ENCODE measurements around the gene DND1.

DND1 gene

GRCh38 chr5:140700177-140701144, 27.1 kb upstream of the DND1 start, which contains the start of gene ZMAT2:
Gene ZMAT2, plus strand, starts transcription at chr5:140700447. Its CDS starts 14 bp downstream, at chr5:140700461.
- Histone ChIP-seq H3K27me3 (ENCODE audit: control insufficient read depth, insufficient read depth, low read length, poor library complexity, severe bottlenecking) (no peaks in the 10 kb centered on the region), H3K27ac (ENCODE audit: insufficient read depth, low read depth, low read length, poor library complexity, severe bottlenecking) (no peak within 1 kb of the TSS), H3K9me3 (ENCODE audit: control insufficient read depth, low read length) (no peaks in the 10 kb centered on the region), H3K36me3 (ENCODE audit: control insufficient read depth, insufficient read depth, low read length) (peaks cover 45% of the 10 kb centered on the region), H3K4me3 (ENCODE audit: insufficient read depth, low read depth, low read length) (peak within 1 kb of the TSS; percentile 96), H3K4me1 (ENCODE audit: control insufficient read depth, insufficient read depth, low read length) (peaks cover 6% of the 10 kb centered on the region)
- 4 to 5% methylated on average over 44 of the region's 44 CpGs for WGBS, 2 experiments

GRCh38 chr5:140696891-140697492, 23.6 kb upstream of the DND1 start:
- 92 to 95% methylated on average over 4 of the region's 4 CpGs for WGBS, 2 experiments
- H3K9me3 ChIP-seq (ENCODE audit: control insufficient read depth, low read length): no peaks in the 10 kb centered on the region
- H3K4me1 ChIP-seq (ENCODE audit: control insufficient read depth, insufficient read depth, low read length): peaks cover 6% of the 10 kb centered on the region
- H3K4me3 ChIP-seq (ENCODE audit: insufficient read depth, low read depth, low read length): no peak overlapping the region
- no peak overlapping the region for H3K27ac ChIP-seq (ENCODE audit: insufficient read depth, low read depth, low read length, poor library complexity, severe bottlenecking)
- H3K27me3 ChIP-seq (ENCODE audit: control insufficient read depth, insufficient read depth, low read length, poor library complexity, severe bottlenecking): no peaks in the 10 kb centered on the region
- H3K36me3 ChIP-seq (ENCODE audit: control insufficient read depth, insufficient read depth, low read length): peaks cover 34% of the 10 kb centered on the region

GRCh38 chr5:140694276-140694675, 20.9 kb upstream of the DND1 start:
- Histone ChIP-seq H3K4me3 (ENCODE audit: insufficient read depth, low read depth, low read length) (no peak overlapping the region), H3K4me1 (ENCODE audit: control insufficient read depth, insufficient read depth, low read length) (no peaks in the 10 kb centered on the region), H3K27ac (ENCODE audit: insufficient read depth, low read depth, low read length, poor library complexity, severe bottlenecking) (no peak overlapping the region), H3K9me3 (ENCODE audit: control insufficient read depth, low read length) (no peaks in the 10 kb centered on the region), H3K27me3 (ENCODE audit: control insufficient read depth, insufficient read depth, low read length, poor library complexity, severe bottlenecking) (no peaks in the 10 kb centered on the region), H3K36me3 (ENCODE audit: control insufficient read depth, insufficient read depth, low read length) (peaks cover 31% of the 10 kb centered on the region)
- 93 to 95% methylated on average over 5 of the region's 5 CpGs for WGBS, 2 experiments

- Histone ChIP-seq H3K27me3 (ENCODE audit: control insufficient read depth, insufficient read depth, low read length, poor library complexity, severe bottlenecking) (no peaks in the 10 kb centered on the region), H3K4me1 (ENCODE audit: control insufficient read depth, insufficient read depth, low read length) (no peaks in the 10 kb centered on the region), H3K9me3 (ENCODE audit: control insufficient read depth, low read length) (no peaks in the 10 kb centered on the region), H3K4me3 (ENCODE audit: insufficient read depth, low read depth, low read length) (peak within 1 kb of the TSS; percentile 81), H3K27ac (ENCODE audit: insufficient read depth, low read depth, low read length, poor library complexity, severe bottlenecking) (peak within 1 kb of the TSS; percentile 69), H3K36me3 (ENCODE audit: control insufficient read depth, insufficient read depth, low read length) (peaks cover 13% of the 10 kb centered on the region)
- 0 to 1% methylated on average over 61 of the region's 61 CpGs for WGBS, 2 experiments
These were observed 17.9 kb upstream of the DND1 start, which contains the start of the genes HARS1 and HARS2 for GRCh38 chr5:140690941-140691924. Gene HARS1, minus strand, starts transcription at chr5:140691370. Its CDS starts 66 bp downstream, at chr5:140691304. Gene HARS2, plus strand, starts transcription at chr5:140691455. Its CDS starts 194 bp downstream, at chr5:140691649.

- Histone ChIP-seq H3K27ac (ENCODE audit: insufficient read depth, low read depth, low read length, poor library complexity, severe bottlenecking) (peak overlapping the region; percentile 31), H3K9me3 (ENCODE audit: control insufficient read depth, low read length) (no peaks in the 10 kb centered on the region), H3K4me1 (ENCODE audit: control insufficient read depth, insufficient read depth, low read length) (no peaks in the 10 kb centered on the region), H3K4me3 (ENCODE audit: insufficient read depth, low read depth, low read length) (peak overlapping the region; percentile 81), H3K36me3 (ENCODE audit: control insufficient read depth, insufficient read depth, low read length) (peaks cover 8% of the 10 kb centered on the region), H3K27me3 (ENCODE audit: control insufficient read depth, insufficient read depth, low read length, poor library complexity, severe bottlenecking) (no peaks in the 10 kb centered on the region)
- WGBS, 2 experiments: 62 to 75% methylated on average over 8 of the region's 8 CpGs
These were observed 17.1 kb upstream of the DND1 start for GRCh38 chr5:140690376-140690932.

GRCh38 chr5:140678993-140679392, 5.6 kb upstream of the DND1 start:
- WGBS, 2 experiments: 95 to 97% methylated on average over 7 of the region's 7 CpGs

DNA sequence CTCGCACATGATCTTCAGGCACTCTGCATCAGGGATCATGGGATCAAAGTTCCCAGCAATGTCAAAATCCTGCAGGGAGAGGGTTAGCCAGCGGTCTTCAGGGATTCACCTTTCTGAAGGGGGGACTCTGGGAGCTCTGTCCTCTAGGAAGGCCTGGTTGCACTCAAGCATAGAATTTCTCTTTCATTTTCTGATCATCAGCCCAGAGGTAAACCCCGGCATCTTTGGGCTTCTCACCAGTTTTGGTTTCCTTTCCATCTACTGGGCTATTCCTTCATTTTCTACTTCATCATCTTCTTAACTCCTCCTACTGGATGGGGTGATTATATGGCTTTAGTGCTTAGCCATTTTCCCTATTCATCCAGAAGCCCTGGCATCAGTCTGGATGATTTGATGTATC, 4.6 kb upstream of the DND1 start:
- 91 to 97% methylated on average over 3 of the region's 3 CpGs for WGBS, 2 experiments
- Histone ChIP-seq H3K9me3 (ENCODE audit: control insufficient read depth, low read length) (no peaks in the 10 kb centered on the region), H3K27ac (ENCODE audit: insufficient read depth, low read depth, low read length, poor library complexity, severe bottlenecking) (no peak overlapping the region), H3K4me3 (ENCODE audit: insufficient read depth, low read depth, low read length) (no peak overlapping the region), H3K4me1 (ENCODE audit: control insufficient read depth, insufficient read depth, low read length) (no peaks in the 10 kb centered on the region), H3K27me3 (ENCODE audit: control insufficient read depth, insufficient read depth, low read length, poor library complexity, severe bottlenecking) (no peaks in the 10 kb centered on the region), H3K36me3 (ENCODE audit: control insufficient read depth, insufficient read depth, low read length) (peaks cover 28% of the 10 kb centered on the region)

More at GRCh38 chr5:140678993-140679392, 5.6 kb upstream of the DND1 start:
- H3K36me3 ChIP-seq (ENCODE audit: control insufficient read depth, insufficient read depth, low read length): peaks cover 23% of the 10 kb centered on the region
- H3K4me1 ChIP-seq (ENCODE audit: control insufficient read depth, insufficient read depth, low read length): no peaks in the 10 kb centered on the region
- no peaks in the 10 kb centered on the region for H3K27me3 ChIP-seq (ENCODE audit: control insufficient read depth, insufficient read depth, low read length, poor library complexity, severe bottlenecking)
- H3K4me3 ChIP-seq (ENCODE audit: insufficient read depth, low read depth, low read length): no peak overlapping the region
- H3K27ac ChIP-seq (ENCODE audit: insufficient read depth, low read depth, low read length, poor library complexity, severe bottlenecking): no peak overlapping the region
- no peaks in the 10 kb centered on the region for H3K9me3 ChIP-seq (ENCODE audit: control insufficient read depth, low read length)

DNA sequence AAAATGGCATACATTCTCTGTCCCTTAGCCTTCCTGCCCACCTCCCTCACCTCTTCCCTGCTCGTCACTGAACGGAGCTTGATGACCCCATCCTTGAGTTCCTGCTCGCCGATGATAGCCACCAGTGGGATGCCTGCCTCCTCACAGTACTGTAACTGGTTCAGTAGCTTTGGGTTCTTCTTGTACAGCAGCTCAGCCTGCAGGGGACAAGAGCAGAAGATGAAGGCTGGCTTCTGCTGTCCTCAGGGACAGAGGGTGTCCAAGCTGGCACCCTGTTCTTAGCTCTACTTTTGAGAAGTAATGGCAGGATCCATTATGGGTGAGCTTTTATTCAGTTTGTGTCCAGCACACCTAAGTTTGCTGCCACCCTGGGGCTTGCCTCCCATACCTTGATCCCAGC, 1.3 kb upstream of the DND1 start:
- H3K4me3 ChIP-seq (ENCODE audit: insufficient read depth, low read depth, low read length): no peak overlapping the region
- no peaks in the 10 kb centered on the region for H3K27me3 ChIP-seq (ENCODE audit: control insufficient read depth, insufficient read depth, low read length, poor library complexity, severe bottlenecking)
- H3K4me1 ChIP-seq (ENCODE audit: control insufficient read depth, insufficient read depth, low read length): no peaks in the 10 kb centered on the region
- no peak overlapping the region for H3K27ac ChIP-seq (ENCODE audit: insufficient read depth, low read depth, low read length, poor library complexity, severe bottlenecking)
- WGBS, 2 experiments: 97 to 99% methylated on average over 4 of the region's 4 CpGs
- H3K9me3 ChIP-seq (ENCODE audit: control insufficient read depth, low read length): no peaks in the 10 kb centered on the region
- H3K36me3 ChIP-seq (ENCODE audit: control insufficient read depth, insufficient read depth, low read length): peaks cover 31% of the 10 kb centered on the region

- WGBS, 2 experiments: 88 to 94% methylated on average over 2 of the region's 2 CpGs
- no peaks in the 10 kb centered on the region for H3K9me3 ChIP-seq (ENCODE audit: control insufficient read depth, low read length)
- H3K4me1 ChIP-seq (ENCODE audit: control insufficient read depth, insufficient read depth, low read length): no peaks in the 10 kb centered on the region
- no peak overlapping the region for H3K4me3 ChIP-seq (ENCODE audit: insufficient read depth, low read depth, low read length)
- no peaks in the 10 kb centered on the region for H3K27me3 ChIP-seq (ENCODE audit: control insufficient read depth, insufficient read depth, low read length, poor library complexity, severe bottlenecking)
- H3K36me3 ChIP-seq (ENCODE audit: control insufficient read depth, insufficient read depth, low read length): peaks cover 31% of the 10 kb centered on the region
- H3K27ac ChIP-seq (ENCODE audit: insufficient read depth, low read depth, low read length, poor library complexity, severe bottlenecking): no peak overlapping the region
These were observed 835 bp upstream of the DND1 start for GRCh38 chr5:140674211-140674610.

All from ectodermal cell (in vitro differentiated cells).